Measurements from ENCODE around the gene ATAT1.

DNA sequence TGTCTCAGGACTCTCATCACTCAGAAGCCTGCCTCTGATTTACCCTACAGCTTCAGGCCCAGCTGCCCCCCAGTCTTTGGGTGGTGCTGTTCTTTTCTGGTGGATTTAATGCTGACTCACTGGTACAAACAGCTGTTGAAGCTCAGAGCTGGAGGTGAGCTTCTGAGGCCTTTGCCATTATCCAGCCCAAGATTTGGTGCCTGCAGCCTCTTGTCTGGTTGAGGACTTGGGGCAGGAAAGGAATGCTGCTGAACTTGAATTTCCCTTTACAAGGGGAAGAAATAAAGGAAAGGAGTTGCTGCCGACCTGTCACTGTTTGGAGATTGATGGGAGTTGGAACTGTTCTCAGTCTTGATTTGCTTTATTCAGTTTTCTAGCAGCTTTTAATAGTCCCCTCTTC lies 35.7 kb upstream of the ATAT1 start:
- TF ChIP-seq, protein P1, sequence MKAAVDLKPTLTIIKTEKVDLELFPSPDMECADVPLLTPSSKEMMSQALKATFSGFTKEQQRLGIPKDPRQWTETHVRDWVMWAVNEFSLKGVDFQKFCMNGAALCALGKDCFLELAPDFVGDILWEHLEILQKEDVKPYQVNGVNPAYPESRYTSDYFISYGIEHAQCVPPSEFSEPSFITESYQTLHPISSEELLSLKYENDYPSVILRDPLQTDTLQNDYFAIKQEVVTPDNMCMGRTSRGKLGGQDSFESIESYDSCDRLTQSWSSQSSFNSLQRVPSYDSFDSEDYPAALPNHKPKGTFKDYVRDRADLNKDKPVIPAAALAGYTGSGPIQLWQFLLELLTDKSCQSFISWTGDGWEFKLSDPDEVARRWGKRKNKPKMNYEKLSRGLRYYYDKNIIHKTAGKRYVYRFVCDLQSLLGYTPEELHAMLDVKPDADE (IDR thresholded peaks at IDR 0.05) = no peak
- TF ChIP-seq POLR2AphosphoS5 (IDR thresholded peaks at IDR 0.05; ENCODE audit: low read depth) = no peak
- TF ChIP-seq, protein P2, sequence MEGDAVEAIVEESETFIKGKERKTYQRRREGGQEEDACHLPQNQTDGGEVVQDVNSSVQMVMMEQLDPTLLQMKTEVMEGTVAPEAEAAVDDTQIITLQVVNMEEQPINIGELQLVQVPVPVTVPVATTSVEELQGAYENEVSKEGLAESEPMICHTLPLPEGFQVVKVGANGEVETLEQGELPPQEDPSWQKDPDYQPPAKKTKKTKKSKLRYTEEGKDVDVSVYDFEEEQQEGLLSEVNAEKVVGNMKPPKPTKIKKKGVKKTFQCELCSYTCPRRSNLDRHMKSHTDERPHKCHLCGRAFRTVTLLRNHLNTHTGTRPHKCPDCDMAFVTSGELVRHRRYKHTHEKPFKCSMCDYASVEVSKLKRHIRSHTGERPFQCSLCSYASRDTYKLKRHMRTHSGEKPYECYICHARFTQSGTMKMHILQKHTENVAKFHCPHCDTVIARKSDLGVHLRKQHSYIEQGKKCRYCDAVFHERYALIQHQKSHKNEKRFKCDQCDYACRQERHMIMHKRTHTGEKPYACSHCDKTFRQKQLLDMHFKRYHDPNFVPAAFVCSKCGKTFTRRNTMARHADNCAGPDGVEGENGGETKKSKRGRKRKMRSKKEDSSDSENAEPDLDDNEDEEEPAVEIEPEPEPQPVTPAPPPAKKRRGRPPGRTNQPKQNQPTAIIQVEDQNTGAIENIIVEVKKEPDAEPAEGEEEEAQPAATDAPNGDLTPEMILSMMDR (conservative IDR thresholded peaks at IDR 0.05; ENCODE audit: low read depth in 2 of 2) = no peak
- TF ChIP-seq EZH2 (IDR thresholded peaks at IDR 0.05; ENCODE audit: low read depth, unreplicated experiment) = no peak
